GM10266 (cell line): ENCODE data around the gene PROSER3.

Experiments
- DNase-seq: peaks from one replicate; pipeline ENCODE4 v3.0.0; 2012; ENCODE audit errors: extremely low spot score
- TF ChIP-seq, protein P1 (sequence below): IDR thresholded peaks from 2 replicates; pipeline ENCODE4 v1.5.1; 2012; ENCODE audit warnings: mild to moderate bottlenecking, low read depth; ENCODE audit not compliant: control insufficient read depth, insufficient read depth; ENCODE audit errors: missing control alignments

Gene PROSER3

DNA sequence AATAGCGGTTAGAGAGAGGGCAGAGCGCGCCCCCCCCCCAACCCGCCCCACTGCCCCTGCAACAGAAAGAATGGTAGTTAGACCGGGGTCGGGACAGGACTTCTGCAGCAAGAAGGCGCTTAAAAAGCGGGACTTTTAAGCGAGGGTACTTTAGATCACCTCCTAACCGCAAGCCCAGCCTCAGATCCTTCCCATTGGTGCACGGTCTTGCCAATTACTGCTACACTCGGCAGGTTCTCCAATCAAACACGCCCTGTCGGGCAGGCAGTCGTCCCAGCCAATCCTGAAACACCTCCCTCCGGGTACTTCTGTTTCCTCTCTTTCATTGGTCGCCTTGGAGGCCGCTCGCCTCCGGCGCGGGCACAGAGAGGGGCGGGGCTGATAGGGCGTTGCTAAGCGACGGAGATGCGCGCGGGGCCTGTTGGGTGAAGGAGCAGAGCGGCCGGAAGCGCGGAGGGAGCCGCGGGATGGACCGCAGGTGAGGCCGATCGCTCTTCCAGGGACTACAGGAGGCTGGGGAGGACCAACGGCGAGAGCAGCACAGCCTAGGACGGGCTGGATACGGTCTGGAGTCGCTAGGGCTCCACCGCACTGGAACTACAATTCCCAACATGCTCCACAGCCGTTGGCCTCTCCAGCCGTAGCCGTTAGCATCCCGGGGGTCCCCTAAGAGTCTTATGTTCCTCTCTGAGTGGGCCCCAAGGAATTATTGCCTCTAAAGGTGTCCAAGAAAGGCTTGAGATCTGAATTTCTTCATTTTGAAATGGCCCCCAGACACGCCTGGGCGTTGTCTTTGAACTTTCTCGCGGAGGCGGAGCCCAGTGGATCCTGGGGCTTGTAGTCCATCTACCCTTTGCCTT lies at the start of gene PROSER3:
Gene PROSER3 (plus strand): TSS at position 428 of the 860 bp plus-strand sequence. CDS start 40 bp downstream, at position 468.
- TF ChIP-seq, protein P1, sequence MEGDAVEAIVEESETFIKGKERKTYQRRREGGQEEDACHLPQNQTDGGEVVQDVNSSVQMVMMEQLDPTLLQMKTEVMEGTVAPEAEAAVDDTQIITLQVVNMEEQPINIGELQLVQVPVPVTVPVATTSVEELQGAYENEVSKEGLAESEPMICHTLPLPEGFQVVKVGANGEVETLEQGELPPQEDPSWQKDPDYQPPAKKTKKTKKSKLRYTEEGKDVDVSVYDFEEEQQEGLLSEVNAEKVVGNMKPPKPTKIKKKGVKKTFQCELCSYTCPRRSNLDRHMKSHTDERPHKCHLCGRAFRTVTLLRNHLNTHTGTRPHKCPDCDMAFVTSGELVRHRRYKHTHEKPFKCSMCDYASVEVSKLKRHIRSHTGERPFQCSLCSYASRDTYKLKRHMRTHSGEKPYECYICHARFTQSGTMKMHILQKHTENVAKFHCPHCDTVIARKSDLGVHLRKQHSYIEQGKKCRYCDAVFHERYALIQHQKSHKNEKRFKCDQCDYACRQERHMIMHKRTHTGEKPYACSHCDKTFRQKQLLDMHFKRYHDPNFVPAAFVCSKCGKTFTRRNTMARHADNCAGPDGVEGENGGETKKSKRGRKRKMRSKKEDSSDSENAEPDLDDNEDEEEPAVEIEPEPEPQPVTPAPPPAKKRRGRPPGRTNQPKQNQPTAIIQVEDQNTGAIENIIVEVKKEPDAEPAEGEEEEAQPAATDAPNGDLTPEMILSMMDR, result no peak
- peak; percentile 99 for DNase-seq

DNA sequence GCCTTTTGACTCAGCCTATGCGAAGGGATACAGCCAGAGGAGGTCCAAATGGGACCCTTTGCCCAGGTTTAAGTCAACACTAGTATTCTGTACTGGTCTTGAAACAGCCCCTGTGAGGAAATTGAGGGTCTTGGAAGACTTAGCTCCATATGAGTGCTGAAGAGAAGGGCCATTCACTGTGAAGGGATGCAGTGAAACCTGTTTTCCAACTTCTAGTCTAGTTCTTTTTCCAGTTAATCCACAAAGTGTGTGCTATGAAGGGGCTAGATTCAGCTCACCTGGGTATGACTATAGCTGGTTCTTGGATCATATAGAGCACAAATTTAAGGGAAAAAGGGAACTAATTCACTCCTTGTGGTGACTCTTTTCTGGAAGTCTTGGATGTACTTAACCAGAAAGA lies 49.6 kb upstream of the PROSER3 start:
- no peak for DNase-seq
- TF ChIP-seq, protein P1, result no peak

DNA sequence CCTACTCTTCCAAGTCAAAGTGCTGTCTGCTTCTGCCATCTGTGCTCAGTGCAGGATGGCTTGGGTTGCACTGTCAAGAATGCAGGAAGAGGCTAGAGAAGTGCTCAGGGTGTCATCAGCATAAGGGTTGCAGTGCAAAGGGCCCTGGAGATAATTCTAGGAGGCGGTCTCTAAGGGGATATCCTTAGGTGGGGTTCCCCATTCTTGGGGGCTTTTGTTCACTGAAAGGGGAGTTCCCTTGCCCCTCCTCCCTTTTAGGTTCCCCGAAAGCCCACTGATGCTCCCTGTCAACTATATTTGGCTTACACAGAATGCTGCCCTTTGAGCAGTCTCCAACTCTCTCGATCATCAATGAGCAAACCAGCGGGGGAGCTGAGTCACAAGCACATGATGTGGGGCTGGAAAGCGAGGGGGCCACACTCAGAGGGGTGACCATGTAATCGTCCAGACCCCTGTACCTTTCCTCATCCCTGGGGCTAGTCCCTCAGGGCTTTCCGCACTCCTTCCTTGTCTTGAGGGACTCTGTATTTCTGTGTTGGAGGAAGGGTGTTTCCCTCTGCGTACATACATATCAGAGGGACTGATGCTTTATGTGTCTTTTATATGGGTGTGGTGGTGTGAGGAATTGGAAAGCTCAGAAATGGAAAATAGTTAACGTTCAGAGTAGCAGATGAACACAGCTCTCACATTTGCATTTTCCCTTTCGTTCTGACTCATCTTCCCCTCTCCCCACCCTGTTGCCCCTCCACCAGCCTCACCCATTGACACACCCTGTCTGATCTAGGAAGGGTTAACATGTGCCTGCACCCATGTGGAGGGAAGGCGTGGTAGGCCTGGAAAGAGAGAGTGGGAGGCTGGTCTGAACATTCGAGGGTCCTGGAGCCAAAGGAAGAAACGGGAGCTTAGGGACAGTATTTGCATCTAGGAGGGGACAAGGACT lies 46.9 kb upstream of the PROSER3 start:
- peak; percentile 71 for DNase-seq

DNA sequence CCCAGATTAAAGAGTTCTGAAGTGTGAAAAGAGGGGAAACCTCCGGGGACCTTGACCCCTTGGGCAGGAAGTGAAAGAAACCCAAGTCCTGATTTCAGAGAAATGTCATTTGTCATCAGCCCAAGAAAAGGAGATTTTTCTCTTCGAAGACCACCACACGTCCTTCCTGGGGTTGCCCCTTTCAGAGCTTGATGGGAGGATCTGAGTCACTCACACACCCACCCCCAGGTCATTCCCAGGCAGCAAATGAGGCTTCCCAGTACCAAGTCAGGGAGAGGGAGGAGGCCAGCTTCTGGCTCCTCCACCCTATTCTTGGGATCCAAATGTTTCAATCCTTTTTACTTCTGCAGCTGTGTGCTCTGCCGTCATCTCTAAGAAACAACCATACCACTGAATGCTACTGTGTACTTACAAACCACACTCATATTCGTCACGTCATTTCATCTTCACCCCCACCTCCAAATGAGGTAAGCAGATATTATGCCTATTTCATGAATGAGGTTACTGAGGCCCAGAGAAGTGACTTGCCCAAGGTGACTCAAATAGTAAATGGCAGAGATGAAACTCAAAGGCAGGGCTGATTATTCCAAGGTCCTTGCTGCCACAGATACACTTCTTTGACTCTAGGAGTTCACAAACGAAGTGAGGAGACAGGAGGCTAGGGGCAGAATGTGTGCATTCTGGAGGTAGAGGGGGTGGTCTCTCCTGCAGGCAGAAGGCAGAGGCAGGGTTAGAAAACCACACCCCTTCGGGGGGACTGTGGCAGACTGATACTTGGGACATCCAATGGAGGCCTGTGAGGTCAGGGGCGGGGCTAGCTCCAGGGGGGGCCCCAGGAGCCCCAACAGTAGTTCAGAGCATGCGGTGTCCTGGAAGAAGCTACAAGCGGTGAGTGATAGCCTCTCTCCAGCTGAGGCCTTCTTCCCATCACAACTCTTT lies 45.1 kb upstream of the PROSER3 start:
- DNase-seq, result peak; percentile 86
- TF ChIP-seq, protein P1, result no peak

More for the DNA sequence above, 46.9 kb upstream of the PROSER3 start:
- TF ChIP-seq, protein P1, result no peak

DNA sequence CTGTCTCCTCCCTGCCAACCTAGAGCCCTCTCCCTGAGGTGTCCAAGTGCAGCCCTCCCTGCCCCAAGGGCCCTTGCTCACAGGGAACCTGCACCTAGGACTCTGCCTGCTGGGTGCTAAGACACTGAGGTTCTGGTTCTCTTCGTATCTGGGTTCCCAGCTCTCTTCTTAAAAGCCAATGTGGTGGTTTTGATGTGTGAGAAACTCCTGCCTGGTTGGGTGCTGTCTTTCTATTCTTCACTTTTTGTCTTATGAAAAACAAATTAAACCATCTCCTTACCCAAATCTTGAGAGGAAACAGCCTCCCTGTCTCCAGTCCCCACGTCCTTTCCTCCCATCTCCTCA lies 44.5 kb upstream of the PROSER3 start:
- TF ChIP-seq, protein P1, result no peak
- DNase-seq, result no peak

DNA sequence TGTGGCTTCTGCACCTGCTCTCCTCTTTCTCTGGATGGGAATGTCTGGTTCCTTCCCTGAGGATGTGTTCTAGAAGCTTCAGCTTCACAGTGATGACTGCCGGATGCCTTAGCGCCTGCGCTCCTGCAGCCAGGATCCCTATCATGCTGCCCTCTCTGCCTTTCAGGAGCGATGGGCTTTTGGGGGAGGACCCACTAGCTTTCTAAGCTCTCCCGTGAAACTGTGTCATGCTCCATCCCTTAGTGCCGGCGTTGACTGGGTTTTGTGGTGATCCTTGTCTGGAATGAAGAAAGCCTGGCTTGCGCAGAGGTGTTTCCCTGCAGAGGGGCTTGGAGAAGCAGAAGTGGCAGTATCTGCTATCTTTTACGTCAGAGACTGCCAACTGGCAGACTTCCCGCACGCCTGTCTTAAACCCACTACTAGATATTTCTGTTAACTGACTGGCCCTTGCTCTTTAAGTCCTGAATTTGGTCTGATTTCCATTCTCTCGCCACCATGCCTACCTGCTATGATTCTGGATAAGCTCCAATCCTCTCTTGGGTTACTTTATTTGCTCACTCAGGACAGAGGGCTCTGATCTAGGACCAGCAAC lies 44.0 kb upstream of the PROSER3 start:
- TF ChIP-seq, protein P1, result no peak

More for the DNA sequence above, 44.0 kb upstream of the PROSER3 start:
- no peak for DNase-seq
